ENCODE data around the gene AHNAK2. TPM values are rescaled to one million over a fixed set of nuclear protein-coding genes. Genes with fewer than 3 reads are reported as not detected.

The AHNAK2 gene
- total RNA-seq, 1 experiment from 2014 or later = 223 TPM

DNA sequence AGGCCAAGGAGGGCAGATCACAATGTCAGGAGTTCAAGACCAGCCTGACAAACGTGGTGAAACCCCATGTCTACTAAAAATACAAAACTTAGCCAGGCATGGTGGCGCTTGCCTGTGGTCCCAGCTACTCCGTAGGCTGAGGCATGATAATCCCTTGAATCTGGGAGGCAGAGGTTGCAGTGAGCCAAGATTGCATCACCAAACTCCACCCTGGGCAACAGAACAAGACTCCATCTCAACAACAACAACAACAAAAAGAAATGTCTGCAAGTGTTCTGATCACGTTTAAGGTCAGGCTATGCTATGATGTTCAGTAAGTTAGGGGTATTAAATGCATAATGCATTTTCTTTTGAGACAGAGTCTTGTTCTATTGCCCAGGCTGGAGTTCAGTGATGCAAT is 60.2 kb downstream of the AHNAK2 start:
- Histone ChIP-seq H3K4me1 (ENCODE audit: control insufficient read depth, insufficient read depth, low read length) (no peaks in the 10 kb centered on the region), H3K36me3 (ENCODE audit: control insufficient read depth, insufficient read depth, low read length) (no peaks in the 10 kb centered on the region), H3K9me3 (ENCODE audit: control insufficient read depth, insufficient read depth, low read depth, low read length) (no peaks in the 10 kb centered on the region), H3K27me3 (ENCODE audit: control insufficient read depth, insufficient read depth, low read length) (no peaks in the 10 kb centered on the region), H3K4me3 (ENCODE audit: low read depth in 2 of 2, low read length in 2 of 2) (no peak overlapping the region), H3K27ac (ENCODE audit: low read length) (no peak overlapping the region)
- intact Hi-C loops (cut with micrococcal nuclease; ENCODE audit: unreplicated experiment) (no loop called here), in situ Hi-C loops (cut with HindIII; ENCODE audit: low pct_unique_long_range_greater_than_20kb, low sequenced_read_pairs) (no loop called here)
- CTCF ChIA-PET = no interaction called here
- TF ChIP-seq POLR2AphosphoS5 (IDR thresholded peaks at IDR 0.05; ENCODE audit: low read depth, low read length) = no peak
- TF ChIP-seq, protein P1, sequence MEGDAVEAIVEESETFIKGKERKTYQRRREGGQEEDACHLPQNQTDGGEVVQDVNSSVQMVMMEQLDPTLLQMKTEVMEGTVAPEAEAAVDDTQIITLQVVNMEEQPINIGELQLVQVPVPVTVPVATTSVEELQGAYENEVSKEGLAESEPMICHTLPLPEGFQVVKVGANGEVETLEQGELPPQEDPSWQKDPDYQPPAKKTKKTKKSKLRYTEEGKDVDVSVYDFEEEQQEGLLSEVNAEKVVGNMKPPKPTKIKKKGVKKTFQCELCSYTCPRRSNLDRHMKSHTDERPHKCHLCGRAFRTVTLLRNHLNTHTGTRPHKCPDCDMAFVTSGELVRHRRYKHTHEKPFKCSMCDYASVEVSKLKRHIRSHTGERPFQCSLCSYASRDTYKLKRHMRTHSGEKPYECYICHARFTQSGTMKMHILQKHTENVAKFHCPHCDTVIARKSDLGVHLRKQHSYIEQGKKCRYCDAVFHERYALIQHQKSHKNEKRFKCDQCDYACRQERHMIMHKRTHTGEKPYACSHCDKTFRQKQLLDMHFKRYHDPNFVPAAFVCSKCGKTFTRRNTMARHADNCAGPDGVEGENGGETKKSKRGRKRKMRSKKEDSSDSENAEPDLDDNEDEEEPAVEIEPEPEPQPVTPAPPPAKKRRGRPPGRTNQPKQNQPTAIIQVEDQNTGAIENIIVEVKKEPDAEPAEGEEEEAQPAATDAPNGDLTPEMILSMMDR (IDR thresholded peaks at IDR 0.05) = no peak
- no peak for TF ChIP-seq TCF7L2 (IDR thresholded peaks at IDR 0.05; ENCODE audit: low read depth, low read length)
- TF ChIP-seq, protein P2, sequence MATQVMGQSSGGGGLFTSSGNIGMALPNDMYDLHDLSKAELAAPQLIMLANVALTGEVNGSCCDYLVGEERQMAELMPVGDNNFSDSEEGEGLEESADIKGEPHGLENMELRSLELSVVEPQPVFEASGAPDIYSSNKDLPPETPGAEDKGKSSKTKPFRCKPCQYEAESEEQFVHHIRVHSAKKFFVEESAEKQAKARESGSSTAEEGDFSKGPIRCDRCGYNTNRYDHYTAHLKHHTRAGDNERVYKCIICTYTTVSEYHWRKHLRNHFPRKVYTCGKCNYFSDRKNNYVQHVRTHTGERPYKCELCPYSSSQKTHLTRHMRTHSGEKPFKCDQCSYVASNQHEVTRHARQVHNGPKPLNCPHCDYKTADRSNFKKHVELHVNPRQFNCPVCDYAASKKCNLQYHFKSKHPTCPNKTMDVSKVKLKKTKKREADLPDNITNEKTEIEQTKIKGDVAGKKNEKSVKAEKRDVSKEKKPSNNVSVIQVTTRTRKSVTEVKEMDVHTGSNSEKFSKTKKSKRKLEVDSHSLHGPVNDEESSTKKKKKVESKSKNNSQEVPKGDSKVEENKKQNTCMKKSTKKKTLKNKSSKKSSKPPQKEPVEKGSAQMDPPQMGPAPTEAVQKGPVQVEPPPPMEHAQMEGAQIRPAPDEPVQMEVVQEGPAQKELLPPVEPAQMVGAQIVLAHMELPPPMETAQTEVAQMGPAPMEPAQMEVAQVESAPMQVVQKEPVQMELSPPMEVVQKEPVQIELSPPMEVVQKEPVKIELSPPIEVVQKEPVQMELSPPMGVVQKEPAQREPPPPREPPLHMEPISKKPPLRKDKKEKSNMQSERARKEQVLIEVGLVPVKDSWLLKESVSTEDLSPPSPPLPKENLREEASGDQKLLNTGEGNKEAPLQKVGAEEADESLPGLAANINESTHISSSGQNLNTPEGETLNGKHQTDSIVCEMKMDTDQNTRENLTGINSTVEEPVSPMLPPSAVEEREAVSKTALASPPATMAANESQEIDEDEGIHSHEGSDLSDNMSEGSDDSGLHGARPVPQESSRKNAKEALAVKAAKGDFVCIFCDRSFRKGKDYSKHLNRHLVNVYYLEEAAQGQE (IDR thresholded peaks at IDR 0.05; ENCODE audit: insufficient read depth in 1 of 2, low read depth in 2 of 2, low read length in 1 of 2) = no peak
- TF ChIP-seq SIN3A (IDR thresholded peaks at IDR 0.05; ENCODE audit: borderline replicate concordance, insufficient read depth, low read depth, low read length) = no peak
- ATAC-seq = no peak
- BruUV-seq (replicated peaks) = no TSS peak
- DNase-seq (ENCODE audit: low read depth, low spot score) = no peak
- POLR2A ChIA-PET = no interaction called here

DNA sequence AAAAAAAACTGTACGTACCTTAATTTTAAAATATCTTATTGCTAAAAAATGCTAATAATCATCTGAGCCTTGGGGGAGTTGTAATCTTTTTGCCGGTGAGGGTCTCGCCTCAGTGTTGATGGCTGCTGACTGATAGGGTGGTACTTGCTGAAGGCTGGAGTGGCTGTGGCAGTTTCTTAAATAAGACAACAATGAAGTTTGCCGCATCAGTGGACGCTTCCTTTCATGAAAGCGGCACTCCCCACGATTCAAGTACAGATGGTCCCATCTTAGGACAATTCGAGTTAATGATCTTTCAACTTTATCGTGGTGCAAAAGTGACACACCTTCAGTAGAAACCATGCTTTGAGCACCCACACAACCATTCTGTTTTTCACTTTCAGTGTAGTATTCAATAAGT is 61.1 kb downstream of the AHNAK2 start:
- no TSS peak for BruUV-seq (replicated peaks)
- in situ Hi-C loops (cut with HindIII; ENCODE audit: low pct_unique_long_range_greater_than_20kb, low sequenced_read_pairs) (no loop called here), intact Hi-C loops (cut with micrococcal nuclease; ENCODE audit: unreplicated experiment) (no loop called here)
- H3K36me3 ChIP-seq (ENCODE audit: control insufficient read depth, insufficient read depth, low read length) = no peaks in the 10 kb centered on the region
- no peak for DNase-seq (ENCODE audit: low read depth, low spot score)
- CTCF ChIA-PET = no interaction called here
- no peak overlapping the region for H3K4me3 ChIP-seq (ENCODE audit: low read depth in 2 of 2, low read length in 2 of 2)
- H3K4me1 ChIP-seq (ENCODE audit: control insufficient read depth, insufficient read depth, low read length) = no peaks in the 10 kb centered on the region
- no peaks in the 10 kb centered on the region; the same call in 1 of the 2 replicates for H3K9me3 ChIP-seq (ENCODE audit: control insufficient read depth, insufficient read depth, low read depth, low read length)
- POLR2A ChIA-PET = no interaction called here
- no peaks in the 10 kb centered on the region for H3K27me3 ChIP-seq (ENCODE audit: control insufficient read depth, insufficient read depth, low read length)
- TF ChIP-seq TCF7L2 (IDR thresholded peaks at IDR 0.05; ENCODE audit: low read depth, low read length) = no peak
- TF ChIP-seq, protein P1 (IDR thresholded peaks at IDR 0.05) = no peak
- TF ChIP-seq, protein P2 (IDR thresholded peaks at IDR 0.05; ENCODE audit: insufficient read depth in 1 of 2, low read depth in 2 of 2, low read length in 1 of 2) = no peak
- TF ChIP-seq POLR2AphosphoS5 (IDR thresholded peaks at IDR 0.05; ENCODE audit: low read depth, low read length) = no peak
- TF ChIP-seq SIN3A (IDR thresholded peaks at IDR 0.05; ENCODE audit: borderline replicate concordance, insufficient read depth, low read depth, low read length) = no peak
- no peak for ATAC-seq
- no peak overlapping the region for H3K27ac ChIP-seq (ENCODE audit: low read length)
